Activated naive CD4-positive, alpha-beta T cell treated with anti-CD3 and anti-CD28 coated beads, Interleukin-2, amount 50 U/mL, for 72 hours (primary cell): Measurements from ENCODE around the gene ARHGEF38. TPM values are rescaled to one million over a fixed set of nuclear protein-coding genes. Genes with fewer than 3 reads are reported as not detected.

ENCODE experiments used
- ATAC-seq, 2 donors: fragments of 150-1000 bp; cut with Tn5 transposase; 2 replicates each; pipeline ENCODE4 v1.10.0; 2021; ENCODE audit warnings: mild to moderate bottlenecking in 2 of 2, moderate library complexity in 2 of 2
- DNase-seq, 2 donors: peaks; one replicate each; pipeline ENCODE4 v3.0.0; 2021 to 2022; ENCODE audit warnings: low spot score in 2 of 2
- H3K27ac Mint-ChIP-seq, 2 donors: one replicate each; pipeline ENCODE4 v1.8.0; 2022; ENCODE audit warnings: mild to moderate bottlenecking in 2 of 2, mixed read lengths in 2 of 2
- H3K36me3 Mint-ChIP-seq, 2 donors: one replicate each; pipeline ENCODE4 v1.8.0; 2022; ENCODE audit warnings: mixed read lengths in 2 of 2
- H3K9me3 Mint-ChIP-seq, 2 donors: one replicate each; pipeline ENCODE4 v1.8.0; 2022; ENCODE audit warnings: mixed read lengths in 2 of 2
- total RNA-seq, 2 donors: library from RNA; stranded (reverse); gene quantifications; one replicate each; pipeline ENCODE4 v1.2.3, GENCODE V29; 2022

Gene ARHGEF38
- total RNA-seq, 2 donors from 2014 or later = not detected

DNA sequence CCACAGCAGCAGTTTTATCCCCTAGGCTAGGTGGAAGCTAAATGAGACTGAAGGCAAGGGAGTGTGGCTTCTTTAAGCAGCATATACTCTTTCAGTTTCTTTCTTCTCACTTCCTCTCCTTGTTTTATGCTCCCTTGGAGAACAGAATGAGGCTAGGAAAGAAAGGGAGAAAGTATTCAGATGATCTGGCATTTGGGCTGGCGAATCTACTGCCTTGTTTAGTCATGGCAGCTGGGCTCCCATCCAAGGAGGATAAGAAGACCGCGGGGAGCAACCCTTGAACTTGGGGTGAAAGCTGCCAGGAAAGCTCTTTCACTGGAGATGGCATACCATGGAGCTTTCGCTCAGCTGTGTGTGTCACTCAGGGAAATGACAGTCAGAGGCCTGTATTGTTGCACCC, 72.1 kb downstream of the ARHGEF38 start:
- no peaks in the 10 kb centered on the region for H3K9me3 Mint-ChIP-seq
- no peaks in the 10 kb centered on the region for H3K36me3 Mint-ChIP-seq
- ATAC-seq (no peak), DNase-seq (no peak)
- no peak overlapping the region for H3K27ac Mint-ChIP-seq

GRCh38 chr4:105625214-105625613, 72.8 kb downstream of the ARHGEF38 start:
- DNase-seq (no peak), ATAC-seq (no peak)
- Mint-ChIP-seq H3K36me3 (no peaks in the 10 kb centered on the region), H3K27ac (no peak overlapping the region), H3K9me3 (no peaks in the 10 kb centered on the region)

DNA sequence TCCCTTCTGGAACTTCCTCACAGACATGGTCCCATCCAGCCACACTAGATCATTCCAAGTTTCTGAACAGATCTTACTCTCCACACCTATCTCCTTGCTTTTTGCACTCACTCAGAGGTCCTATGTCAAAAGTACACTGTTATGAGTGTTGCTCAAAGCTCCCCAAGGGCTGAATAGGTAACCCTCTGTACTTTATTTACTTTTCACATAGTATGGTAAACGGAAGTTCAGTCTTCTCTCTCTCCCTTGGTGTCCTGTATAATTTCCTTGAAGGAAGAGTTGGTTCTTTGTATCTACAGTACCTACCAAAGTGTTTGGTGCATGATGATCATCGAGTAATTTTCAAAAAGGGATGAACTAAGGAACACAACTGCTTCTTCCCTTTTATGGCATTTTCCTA, 74.4 kb downstream of the ARHGEF38 start:
- H3K27ac Mint-ChIP-seq = no peak overlapping the region
- H3K9me3 Mint-ChIP-seq = no peaks in the 10 kb centered on the region
- H3K36me3 Mint-ChIP-seq = no peaks in the 10 kb centered on the region

DNA sequence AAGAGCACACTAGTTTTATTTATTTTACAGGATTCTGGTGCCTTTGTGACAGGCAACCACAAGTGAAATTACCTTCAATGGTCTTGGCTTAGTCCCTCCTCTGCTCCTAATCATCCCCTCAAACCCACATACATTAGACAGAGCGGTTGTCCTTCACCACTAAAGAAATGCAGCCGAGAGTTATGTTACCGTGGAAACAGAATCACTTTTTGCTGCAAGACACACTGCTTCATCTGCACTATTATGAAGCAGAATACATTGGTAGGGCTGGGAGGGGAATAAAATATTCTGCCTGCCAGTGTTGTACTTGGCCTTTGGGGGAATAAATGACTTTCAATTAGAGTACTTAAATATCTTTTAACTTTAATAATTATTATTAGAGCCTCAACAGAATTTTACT, 75.2 kb downstream of the ARHGEF38 start:
- DNase-seq (no peak), ATAC-seq (no peak)
- Mint-ChIP-seq H3K36me3 (no peaks in the 10 kb centered on the region), H3K27ac (no peak overlapping the region), H3K9me3 (no peaks in the 10 kb centered on the region)

More for the DNA sequence above, 74.4 kb downstream of the ARHGEF38 start:
- ATAC-seq (no peak), DNase-seq (no peak)

- DNase-seq = no peak
These were observed 78.5 kb downstream of the ARHGEF38 start for GRCh38 chr4:105630670-105631655.

DNA sequence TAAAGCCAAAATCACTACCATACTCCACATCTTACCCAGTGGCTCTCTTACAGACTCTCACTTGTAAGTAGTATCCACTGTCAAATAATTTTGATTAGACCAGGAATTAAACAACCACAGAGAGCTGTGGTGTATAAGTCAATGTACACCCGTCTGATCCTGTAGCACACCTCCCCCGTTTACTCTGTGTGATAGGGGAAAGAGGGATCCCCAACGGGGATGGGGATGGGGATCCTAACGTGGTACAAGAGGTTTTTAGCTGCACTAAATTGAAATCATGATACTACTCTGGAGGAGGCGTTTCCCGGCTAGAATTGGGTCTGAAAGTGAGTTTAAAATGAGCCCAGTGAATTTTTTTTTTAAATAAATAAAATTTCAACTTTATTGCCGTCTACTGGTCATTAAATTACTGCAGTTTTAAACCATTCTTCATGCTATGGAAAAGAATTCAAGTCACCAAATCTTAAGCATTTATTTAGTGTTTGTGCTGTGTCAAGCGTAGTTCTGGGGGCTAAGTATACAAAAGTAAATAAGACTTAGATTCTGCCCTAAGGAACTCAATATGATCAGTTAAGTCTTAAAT, 79.5 kb downstream of the ARHGEF38 start:
- no peak for DNase-seq

More at GRCh38 chr4:105630670-105631655, 78.5 kb downstream of the ARHGEF38 start:
- Mint-ChIP-seq H3K9me3 (no peaks in the 10 kb centered on the region), H3K36me3 (no peaks in the 10 kb centered on the region), H3K27ac (no peak overlapping the region)
- no peak for ATAC-seq

GRCh38 chr4:105632599-105632998, 80.2 kb downstream of the ARHGEF38 start:
- Mint-ChIP-seq H3K27ac (no peak overlapping the region), H3K36me3 (no peaks in the 10 kb centered on the region), H3K9me3 (no peaks in the 10 kb centered on the region)
- ATAC-seq (no peak), DNase-seq (no peak)

More for the DNA sequence above, 79.5 kb downstream of the ARHGEF38 start:
- Mint-ChIP-seq H3K27ac (no peak overlapping the region), H3K36me3 (no peaks in the 10 kb centered on the region), H3K9me3 (no peaks in the 10 kb centered on the region)
- ATAC-seq = no peak

DNA sequence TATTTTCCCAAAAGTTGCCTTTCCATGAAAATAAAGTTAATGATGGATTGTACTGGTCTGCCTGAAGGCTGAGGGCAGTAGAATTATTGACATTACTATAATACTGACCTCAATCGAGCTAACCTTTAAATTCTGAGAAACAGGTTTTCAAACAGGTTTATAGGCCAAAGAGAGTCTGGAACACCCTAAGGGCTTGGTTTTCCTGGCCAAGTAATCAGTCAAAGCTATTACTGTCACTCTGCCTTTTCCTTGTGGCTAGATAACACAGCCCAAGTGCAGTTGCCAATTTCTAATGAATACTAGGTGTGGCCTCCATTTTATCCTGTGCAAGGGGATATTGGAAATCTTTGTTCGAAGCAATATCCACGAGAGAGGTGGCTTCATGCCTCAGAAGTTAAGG, 80.8 kb downstream of the ARHGEF38 start:
- Mint-ChIP-seq H3K9me3 (no peaks in the 10 kb centered on the region), H3K27ac (no peak overlapping the region), H3K36me3 (no peaks in the 10 kb centered on the region)
- ATAC-seq (no peak), DNase-seq (no peak)

DNA sequence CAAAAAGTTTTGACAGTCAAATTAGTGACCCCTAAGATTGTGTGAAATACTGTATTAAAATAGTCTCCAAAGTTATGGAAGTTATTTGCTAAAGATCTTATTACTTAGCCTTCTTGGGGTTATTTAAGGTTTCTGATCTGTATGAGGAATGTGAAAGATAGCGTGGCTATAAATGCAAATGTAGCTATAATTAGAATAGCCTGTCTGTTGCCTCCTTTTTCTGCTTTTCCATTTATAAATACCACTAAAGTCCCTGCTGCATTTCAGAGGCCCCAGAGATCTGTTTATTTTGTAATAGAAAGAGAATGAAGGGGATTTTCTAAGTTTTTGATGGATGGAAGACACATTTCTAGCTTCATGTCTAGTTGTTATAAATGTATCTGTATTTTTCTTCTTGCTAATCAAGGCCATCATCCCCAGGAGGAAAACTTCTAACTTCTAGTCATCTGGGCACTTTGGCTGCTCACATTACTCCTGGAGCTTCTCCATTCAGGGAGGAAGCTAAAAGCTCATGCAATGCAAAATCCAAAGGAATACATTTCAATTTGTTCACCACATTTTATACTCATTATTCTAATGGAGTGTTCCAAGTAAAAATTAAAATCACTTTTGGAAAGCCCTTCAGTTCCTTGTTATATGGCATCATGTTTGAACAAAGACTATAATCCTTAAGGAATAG, 82.1 kb downstream of the ARHGEF38 start:
- Mint-ChIP-seq H3K27ac (no peak overlapping the region), H3K36me3 (no peaks in the 10 kb centered on the region), H3K9me3 (no peaks in the 10 kb centered on the region)
- ATAC-seq (no peak), DNase-seq (no peak)

- Mint-ChIP-seq H3K27ac (no peak overlapping the region), H3K36me3 (no peaks in the 10 kb centered on the region), H3K9me3 (no peaks in the 10 kb centered on the region)
- ATAC-seq (no peak), DNase-seq (no peak)
These were observed 85.2 kb downstream of the ARHGEF38 start for GRCh38 chr4:105637408-105638176.

DNA sequence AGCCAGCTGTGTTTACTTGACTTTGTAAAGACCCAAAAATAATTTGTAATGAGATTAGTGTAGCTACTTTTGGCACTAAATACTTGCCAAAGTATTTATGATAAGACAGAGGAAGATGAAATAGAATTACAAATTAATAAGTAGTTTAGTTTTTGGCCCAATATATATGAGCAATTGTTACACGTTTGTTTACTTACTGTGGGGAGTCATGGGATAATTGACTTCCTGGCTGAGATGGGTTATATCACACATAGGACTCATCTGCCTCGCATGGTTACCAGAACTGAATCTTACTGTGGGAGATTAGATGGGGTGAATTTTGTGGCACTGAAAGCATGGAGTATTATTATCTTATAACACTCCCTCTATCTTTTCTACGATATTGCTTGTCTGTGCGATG, 89.4 kb downstream of the ARHGEF38 start:
- ATAC-seq (no peak), DNase-seq (no peak)
- no peaks in the 10 kb centered on the region for H3K36me3 Mint-ChIP-seq
- H3K9me3 Mint-ChIP-seq = no peaks in the 10 kb centered on the region
- H3K27ac Mint-ChIP-seq = no peak overlapping the region

DNA sequence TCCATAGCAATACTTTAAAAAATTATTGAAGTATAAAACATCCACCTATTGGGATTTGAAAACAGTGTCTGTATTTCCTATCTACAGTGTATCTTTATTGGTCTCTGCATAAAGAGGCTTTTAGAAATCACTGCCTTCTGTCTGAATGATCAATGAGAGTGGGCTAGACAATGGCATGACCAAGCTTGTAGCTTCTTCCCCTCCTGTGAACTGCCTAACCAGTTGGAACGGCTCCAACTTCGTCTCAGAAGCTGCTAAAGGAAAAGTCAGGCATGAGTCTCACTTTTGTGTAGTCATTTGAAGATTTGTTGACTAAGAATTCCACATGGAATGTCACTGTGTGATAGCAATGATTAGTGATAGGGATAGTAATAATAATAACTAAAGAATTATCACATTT, 91.8 kb downstream of the ARHGEF38 start:
- Mint-ChIP-seq H3K36me3 (no peaks in the 10 kb centered on the region), H3K9me3 (no peaks in the 10 kb centered on the region), H3K27ac (no peak overlapping the region)
- DNase-seq = no peak
- ATAC-seq = no peak

GRCh38 chr4:105645440-105645839, 93.0 kb downstream of the ARHGEF38 start:
- no peak for DNase-seq
- H3K36me3 Mint-ChIP-seq = no peaks in the 10 kb centered on the region
- ATAC-seq = no peak
- no peaks in the 10 kb centered on the region for H3K9me3 Mint-ChIP-seq
- H3K27ac Mint-ChIP-seq = no peak overlapping the region

GRCh38 chr4:105650190-105650589, 97.8 kb downstream of the ARHGEF38 start:
- H3K9me3 Mint-ChIP-seq = no peaks in the 10 kb centered on the region

DNA sequence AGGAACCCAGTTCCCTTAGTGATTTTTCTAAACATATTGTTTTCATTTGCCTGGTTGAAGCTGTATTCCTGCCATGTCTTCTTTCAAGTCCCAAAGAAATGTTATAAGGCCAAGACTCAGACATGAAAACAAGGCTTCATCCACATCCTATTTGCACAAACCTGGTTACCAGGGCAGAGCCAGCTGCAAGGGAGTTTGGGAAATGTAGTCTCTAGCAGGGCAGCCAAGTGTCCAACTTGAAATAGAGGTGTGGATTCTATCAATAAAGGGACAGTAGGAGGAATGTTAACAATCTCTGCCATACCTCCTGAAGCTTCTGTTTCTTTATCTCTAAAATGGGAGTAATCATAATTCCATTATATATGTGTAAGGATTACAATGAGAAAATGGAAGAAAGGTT, 99.5 kb downstream of the ARHGEF38 start:
- Mint-ChIP-seq H3K9me3 (no peaks in the 10 kb centered on the region), H3K27ac (no peak overlapping the region), H3K36me3 (no peaks in the 10 kb centered on the region)
- no peak for DNase-seq
- no peak for ATAC-seq

More at GRCh38 chr4:105650190-105650589, 97.8 kb downstream of the ARHGEF38 start:
- ATAC-seq (no peak), DNase-seq (no peak)
- Mint-ChIP-seq H3K36me3 (no peaks in the 10 kb centered on the region), H3K27ac (no peak overlapping the region)

DNA sequence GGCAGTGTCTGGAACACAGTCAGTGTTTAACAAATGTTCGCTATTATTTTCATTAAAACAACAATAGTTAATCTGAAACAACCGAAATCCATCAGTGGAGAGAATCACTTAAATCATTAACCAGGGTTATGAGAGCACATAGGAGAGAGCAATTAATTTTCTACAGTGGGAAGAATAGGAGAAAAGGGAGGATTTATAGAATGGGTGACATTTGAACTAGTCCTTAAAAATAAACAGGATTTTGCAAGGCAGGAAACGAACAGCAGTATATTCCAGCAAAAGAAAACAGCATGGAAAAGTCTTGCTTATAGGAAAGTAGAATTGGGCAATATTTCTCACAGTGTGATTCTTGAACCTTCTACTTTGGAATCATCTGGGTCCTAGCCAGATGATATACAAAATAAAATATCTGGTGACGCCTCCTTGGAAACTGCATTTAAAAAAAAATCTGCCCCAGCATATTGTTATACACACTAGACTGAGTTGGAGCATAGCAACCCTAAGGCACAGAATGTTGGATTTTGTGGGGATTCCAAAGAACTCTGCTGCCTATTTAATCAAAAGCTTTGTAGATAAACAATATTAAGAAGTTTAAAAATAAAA, 100.0 kb downstream of the ARHGEF38 start:
- Mint-ChIP-seq H3K9me3 (no peaks in the 10 kb centered on the region), H3K27ac (no peak overlapping the region), H3K36me3 (no peaks in the 10 kb centered on the region)
- no peak for ATAC-seq
- no peak for DNase-seq
